Activated T-cell treated with anti-CD3 and anti-CD28 coated beads, Interleukin-2, amount 50 U/mL, for 24 hours (primary cell): ENCODE results near the gene NXPE4.
"Not testable (repeated sequence)": the region's sequence is repeated elsewhere in the genome, so short reads cannot be mapped to it uniquely, and the experiment has no call there.

Experiments
- DNase-seq: peaks from one replicate; pipeline ENCODE4 v3.0.0-alpha.2; 2020
- H3K27ac Mint-ChIP-seq: 2 replicates; pipeline ENCODE4 v1.8.0; 2020; ENCODE audit warnings: mild to moderate bottlenecking, mixed read lengths
- H3K27me3 Mint-ChIP-seq: 2 replicates; pipeline ENCODE4 v1.8.0; 2020; ENCODE audit warnings: mixed read lengths
- H3K36me3 Mint-ChIP-seq: 2 replicates; pipeline ENCODE4 v1.8.0; 2020; ENCODE audit warnings: low read depth, mixed read lengths
- H3K4me1 Mint-ChIP-seq: 2 replicates; pipeline ENCODE4 v1.8.0; 2020; ENCODE audit warnings: low read depth, mixed read lengths
- H3K4me3 Mint-ChIP-seq: 2 replicates; pipeline ENCODE4 v1.8.0; 2020; ENCODE audit warnings: mild to moderate bottlenecking, moderate library complexity, mixed read lengths
- H3K9me3 Mint-ChIP-seq: 2 replicates; pipeline ENCODE4 v1.8.0; 2020; ENCODE audit warnings: mixed read lengths

The NXPE4 gene

GRCh38 chr11:114595571-114595970, at the start of gene NXPE4:
Gene NXPE4, minus strand, starts transcription at chr11:114595786. Its CDS starts 1,027 bp downstream, at chr11:114594759.
- no peak within 1 kb of the TSS for H3K27ac Mint-ChIP-seq
- no peaks in the 10 kb centered on the region for H3K36me3 Mint-ChIP-seq
- H3K4me1 Mint-ChIP-seq: no peaks in the 10 kb centered on the region
- H3K4me3 Mint-ChIP-seq: no peak within 1 kb of the TSS
- no peak for DNase-seq
- no peaks in the 10 kb centered on the region for H3K9me3 Mint-ChIP-seq
- H3K27me3 Mint-ChIP-seq: peaks cover 20% of the 10 kb centered on the region

GRCh38 chr11:114639440-114639839, 43.9 kb upstream of the NXPE4 start:
- not testable (repeated sequence) for H3K27ac Mint-ChIP-seq, H3K27me3 Mint-ChIP-seq, H3K4me3 Mint-ChIP-seq, H3K36me3 Mint-ChIP-seq, DNase-seq, H3K9me3 Mint-ChIP-seq, H3K4me1 Mint-ChIP-seq

GRCh38 chr11:114631445-114631965, 35.9 kb upstream of the NXPE4 start:
- H3K4me1 Mint-ChIP-seq, DNase-seq, H3K36me3 Mint-ChIP-seq, H3K27ac Mint-ChIP-seq, H3K9me3 Mint-ChIP-seq, H3K4me3 Mint-ChIP-seq, H3K27me3 Mint-ChIP-seq: not testable (repeated sequence)

GRCh38 chr11:114625294-114625693, 29.7 kb upstream of the NXPE4 start:
- Mint-ChIP-seq H3K4me3 (no peak overlapping the region), H3K27ac (no peak overlapping the region), H3K27me3 (no peaks in the 10 kb centered on the region), H3K36me3 (no peaks in the 10 kb centered on the region), H3K9me3 (no peaks in the 10 kb centered on the region), H3K4me1 (no peaks in the 10 kb centered on the region)
- no peak for DNase-seq

- Mint-ChIP-seq H3K27me3 (no peaks in the 10 kb centered on the region), H3K9me3 (no peaks in the 10 kb centered on the region), H3K4me1 (no peaks in the 10 kb centered on the region), H3K4me3 (no peak overlapping the region), H3K27ac (no peak overlapping the region), H3K36me3 (no peaks in the 10 kb centered on the region)
- DNase-seq: no peak
Observed at GRCh38 chr11:114624455-114625207, 29.0 kb upstream of the NXPE4 start.

GRCh38 chr11:114623720-114624119, 28.1 kb upstream of the NXPE4 start:
- no peak for DNase-seq
- Mint-ChIP-seq H3K27me3 (no peaks in the 10 kb centered on the region), H3K27ac (no peak overlapping the region), H3K36me3 (no peaks in the 10 kb centered on the region), H3K4me3 (no peak overlapping the region), H3K9me3 (peaks cover 6% of the 10 kb centered on the region), H3K4me1 (no peaks in the 10 kb centered on the region)

- H3K4me1 Mint-ChIP-seq: no peaks in the 10 kb centered on the region
- DNase-seq: no peak
- H3K27ac Mint-ChIP-seq: no peak overlapping the region
- H3K27me3 Mint-ChIP-seq: no peaks in the 10 kb centered on the region
- H3K36me3 Mint-ChIP-seq: no peaks in the 10 kb centered on the region
- peaks cover 8% of the 10 kb centered on the region for H3K9me3 Mint-ChIP-seq
- H3K4me3 Mint-ChIP-seq: no peak overlapping the region
Observed at GRCh38 chr11:114622858-114623257, 27.3 kb upstream of the NXPE4 start.

GRCh38 chr11:114621950-114622809, 26.6 kb upstream of the NXPE4 start:
- DNase-seq: no peak
- H3K36me3 Mint-ChIP-seq: no peaks in the 10 kb centered on the region
- peaks cover 8% of the 10 kb centered on the region for H3K9me3 Mint-ChIP-seq
- H3K27ac Mint-ChIP-seq: no peak overlapping the region
- H3K4me1 Mint-ChIP-seq: no peaks in the 10 kb centered on the region
- no peaks in the 10 kb centered on the region for H3K27me3 Mint-ChIP-seq
- no peak overlapping the region for H3K4me3 Mint-ChIP-seq

GRCh38 chr11:114621072-114621471, 25.5 kb upstream of the NXPE4 start:
- no peak overlapping the region for H3K4me3 Mint-ChIP-seq
- H3K9me3 Mint-ChIP-seq: peaks cover 8% of the 10 kb centered on the region
- no peak overlapping the region for H3K27ac Mint-ChIP-seq
- DNase-seq: no peak
- H3K4me1 Mint-ChIP-seq: no peaks in the 10 kb centered on the region
- H3K27me3 Mint-ChIP-seq: no peaks in the 10 kb centered on the region
- no peaks in the 10 kb centered on the region for H3K36me3 Mint-ChIP-seq

GRCh38 chr11:114619659-114620173, 24.1 kb upstream of the NXPE4 start:
- H3K4me3 Mint-ChIP-seq: no peak overlapping the region
- H3K27me3 Mint-ChIP-seq: no peaks in the 10 kb centered on the region
- no peaks in the 10 kb centered on the region for H3K4me1 Mint-ChIP-seq

GRCh38 chr11:114618139-114618538, 22.6 kb upstream of the NXPE4 start:
- Mint-ChIP-seq H3K4me3 (no peak overlapping the region), H3K4me1 (no peaks in the 10 kb centered on the region), H3K27ac (no peak overlapping the region), H3K27me3 (no peaks in the 10 kb centered on the region), H3K9me3 (peaks cover 8% of the 10 kb centered on the region), H3K36me3 (no peaks in the 10 kb centered on the region)
- no peak for DNase-seq

More at GRCh38 chr11:114619659-114620173, 24.1 kb upstream of the NXPE4 start:
- H3K9me3 Mint-ChIP-seq: peaks cover 8% of the 10 kb centered on the region
- no peaks in the 10 kb centered on the region for H3K36me3 Mint-ChIP-seq
- DNase-seq: no peak
- H3K27ac Mint-ChIP-seq: no peak overlapping the region

GRCh38 chr11:114617157-114618124, 21.9 kb upstream of the NXPE4 start:
- Mint-ChIP-seq H3K4me1 (no peaks in the 10 kb centered on the region), H3K27ac (no peak overlapping the region), H3K4me3 (no peak overlapping the region), H3K27me3 (no peaks in the 10 kb centered on the region), H3K9me3 (peaks cover 8% of the 10 kb centered on the region), H3K36me3 (no peaks in the 10 kb centered on the region)
- no peak for DNase-seq

GRCh38 chr11:114616516-114616915, 20.9 kb upstream of the NXPE4 start:
- H3K4me1 Mint-ChIP-seq: no peaks in the 10 kb centered on the region
- no peak overlapping the region for H3K4me3 Mint-ChIP-seq
- H3K36me3 Mint-ChIP-seq: no peaks in the 10 kb centered on the region
- H3K27ac Mint-ChIP-seq: no peak overlapping the region
- H3K9me3 Mint-ChIP-seq: peaks cover 8% of the 10 kb centered on the region
- no peak for DNase-seq
- no peaks in the 10 kb centered on the region for H3K27me3 Mint-ChIP-seq
